Measurements from ENCODE around the gene UGT1A5.

UGT1A5 gene

GRCh38 chr2:233712611-233713261, at the start of gene UGT1A5:
TSS of gene UGT1A5 (plus strand) at chr2:233712907. CDS start at chr2:233712992, 85 bp downstream.
- no peak for DNase-seq (ENCODE audit: low read depth)

DNA sequence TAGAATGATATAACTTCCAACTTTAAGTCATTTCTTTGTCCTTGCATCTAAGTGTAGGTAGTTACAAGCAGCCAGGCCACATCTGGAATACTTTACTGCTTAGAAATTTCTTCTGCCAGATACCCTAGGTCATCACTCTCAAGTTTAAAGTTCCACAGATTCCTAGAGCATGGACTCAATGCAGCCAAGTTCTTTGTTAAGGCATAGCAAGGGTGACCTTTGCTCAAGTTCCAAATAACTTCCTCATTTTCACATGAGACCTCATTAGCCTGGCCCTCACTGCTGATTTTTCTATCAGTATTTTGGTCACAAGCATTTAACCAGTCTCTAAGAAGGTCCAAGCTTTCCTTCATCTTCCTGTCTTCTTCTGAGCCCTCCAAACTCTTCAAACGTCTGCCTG, 48.8 kb upstream of the UGT1A5 start:
- DNase-seq (ENCODE audit: low read depth) = no peak

DNA sequence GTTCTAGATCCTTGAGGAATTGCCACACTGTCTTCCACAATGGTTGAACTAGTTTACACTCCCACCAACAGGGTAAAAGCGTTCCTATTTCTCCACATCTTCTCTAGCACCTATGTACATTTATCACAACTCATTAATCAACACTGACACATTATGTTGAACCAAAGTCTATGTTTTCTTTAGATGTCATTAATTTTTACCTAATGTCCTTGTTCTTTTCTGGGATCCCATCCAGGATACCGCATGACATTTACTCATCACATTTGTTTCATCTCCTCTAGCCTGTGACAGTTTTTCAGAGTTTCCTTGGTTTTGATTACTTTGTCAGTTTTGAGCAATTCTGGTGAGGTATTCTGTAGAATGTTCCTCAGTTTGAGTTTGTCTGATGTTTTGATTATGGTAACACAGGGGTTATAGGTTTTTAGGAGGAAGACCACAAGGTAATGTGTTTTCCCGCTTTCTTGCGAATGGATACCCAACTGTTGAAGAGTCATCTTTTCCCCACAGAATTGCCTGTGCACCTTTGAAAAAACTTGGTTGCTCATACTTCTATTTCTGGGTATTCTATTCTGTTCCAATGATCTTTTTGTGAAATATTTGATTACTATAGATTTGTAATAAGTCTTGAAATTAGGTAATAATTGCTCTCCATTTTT, 44.0 kb upstream of the UGT1A5 start:
- no peak for DNase-seq (ENCODE audit: low read depth)

DNA sequence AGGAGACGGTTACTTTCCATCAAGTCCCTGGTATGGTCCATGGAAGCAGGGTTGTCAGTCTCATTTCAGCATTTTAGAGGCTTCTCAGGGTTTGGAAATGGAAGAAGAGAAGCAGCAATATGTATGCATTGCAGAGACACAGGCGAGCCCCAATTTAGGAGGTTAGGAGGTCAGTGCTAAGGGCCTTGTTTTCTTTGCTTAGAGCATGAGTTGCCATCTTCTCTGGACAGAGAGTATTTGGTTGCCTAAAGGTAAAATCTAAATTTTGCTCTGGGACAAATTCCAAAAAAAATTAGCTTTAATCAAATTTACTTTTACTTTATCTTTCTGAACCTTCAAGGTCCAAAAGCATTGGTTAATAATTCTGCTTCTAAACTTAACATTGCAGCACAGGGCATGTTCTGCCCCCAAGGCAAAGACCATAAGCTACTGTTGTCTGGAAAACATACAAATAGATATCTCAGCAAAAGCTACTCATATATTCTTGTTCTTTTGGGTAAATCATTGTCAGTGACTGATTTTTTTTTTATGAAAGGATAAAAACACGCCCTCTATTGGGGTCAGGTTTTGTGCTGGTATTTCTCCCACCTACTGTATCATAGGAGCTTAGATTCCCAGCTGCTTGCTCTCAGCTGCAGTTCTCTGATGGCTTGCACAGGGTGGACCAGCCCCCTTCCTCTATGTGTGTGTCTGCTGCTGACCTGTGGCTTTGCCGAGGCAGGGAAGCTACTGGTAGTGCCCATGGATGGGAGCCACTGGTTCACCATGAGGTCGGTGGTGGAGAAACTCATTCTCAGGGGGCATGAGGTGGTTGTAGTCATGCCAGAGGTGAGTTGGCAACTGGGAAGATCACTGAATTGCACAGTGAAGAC, 41.2 kb upstream of the UGT1A5 start, which contains the start of gene UGT1A9:
Gene UGT1A9 (plus strand): TSS at position 609 of the 872 bp plus-strand sequence. CDS start 37 bp downstream, at position 646.
- DNase-seq (ENCODE audit: low read depth) = no peak

DNA sequence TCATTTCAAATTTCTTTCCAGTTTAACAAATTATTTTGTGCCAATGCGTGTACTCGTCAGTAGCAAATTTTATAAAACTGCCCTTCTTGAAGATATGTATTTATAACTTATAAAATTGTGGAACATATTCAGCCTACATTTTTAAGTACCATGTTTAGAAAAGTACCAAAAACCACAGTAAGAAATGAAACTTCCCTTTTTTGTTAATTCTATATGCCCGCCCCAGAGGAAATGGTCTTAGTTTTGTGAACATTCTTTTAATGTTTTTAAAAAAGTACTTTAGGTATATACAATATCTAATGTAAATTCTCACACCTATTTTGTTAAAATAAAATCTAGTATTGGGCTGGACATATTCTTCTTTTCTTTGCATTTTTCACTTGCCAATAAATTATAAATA, 39.8 kb upstream of the UGT1A5 start:
- no peak for DNase-seq (ENCODE audit: low read depth)

DNA sequence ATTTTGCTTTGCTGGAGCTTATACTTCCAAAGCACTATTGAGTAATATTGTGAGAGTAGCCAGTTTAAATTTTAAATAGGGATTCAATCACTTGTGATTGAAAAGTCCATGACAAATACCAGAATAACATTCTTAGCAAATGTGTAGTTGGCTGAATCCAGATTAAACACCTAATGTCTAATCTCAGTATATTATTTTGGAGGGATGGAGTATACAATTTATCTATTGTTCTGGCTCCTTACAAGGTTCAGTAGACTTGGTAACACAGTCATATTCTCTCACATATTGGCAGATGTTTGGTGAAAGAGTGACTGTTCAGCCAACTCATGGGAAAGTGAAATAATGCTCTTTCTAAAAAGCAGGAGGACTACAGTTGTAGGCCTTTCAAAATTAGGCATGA, 38.8 kb upstream of the UGT1A5 start:
- no peak for DNase-seq (ENCODE audit: low read depth)

DNA sequence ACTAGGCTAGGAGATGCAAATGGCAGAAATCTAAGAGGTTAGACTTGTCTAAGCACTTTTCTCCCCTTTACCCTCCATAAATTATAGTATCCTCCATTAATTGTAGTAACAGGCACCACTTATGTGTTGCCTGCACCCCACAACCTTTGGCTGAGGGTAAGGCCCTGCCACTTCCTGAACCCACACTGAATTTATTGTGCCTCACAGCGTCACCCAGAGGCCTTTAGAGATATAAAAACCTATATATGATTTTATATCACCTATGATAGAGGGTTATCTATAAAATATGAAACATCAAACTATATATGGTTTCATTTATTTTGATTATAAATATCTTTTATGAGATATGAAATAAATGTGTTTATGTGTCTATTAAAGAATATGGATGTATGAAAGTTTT, 38.4 kb upstream of the UGT1A5 start:
- DNase-seq (ENCODE audit: low read depth) = no peak

GRCh38 chr2:233674995-233675394, 37.7 kb upstream of the UGT1A5 start:
- no peak for DNase-seq (ENCODE audit: low read depth)

GRCh38 chr2:233676046-233676445, 36.7 kb upstream of the UGT1A5 start:
- no peak for DNase-seq (ENCODE audit: low read depth)

- no peak for DNase-seq (ENCODE audit: low read depth)
Measured at GRCh38 chr2:233679196-233679595, 33.5 kb upstream of the UGT1A5 start.

DNA sequence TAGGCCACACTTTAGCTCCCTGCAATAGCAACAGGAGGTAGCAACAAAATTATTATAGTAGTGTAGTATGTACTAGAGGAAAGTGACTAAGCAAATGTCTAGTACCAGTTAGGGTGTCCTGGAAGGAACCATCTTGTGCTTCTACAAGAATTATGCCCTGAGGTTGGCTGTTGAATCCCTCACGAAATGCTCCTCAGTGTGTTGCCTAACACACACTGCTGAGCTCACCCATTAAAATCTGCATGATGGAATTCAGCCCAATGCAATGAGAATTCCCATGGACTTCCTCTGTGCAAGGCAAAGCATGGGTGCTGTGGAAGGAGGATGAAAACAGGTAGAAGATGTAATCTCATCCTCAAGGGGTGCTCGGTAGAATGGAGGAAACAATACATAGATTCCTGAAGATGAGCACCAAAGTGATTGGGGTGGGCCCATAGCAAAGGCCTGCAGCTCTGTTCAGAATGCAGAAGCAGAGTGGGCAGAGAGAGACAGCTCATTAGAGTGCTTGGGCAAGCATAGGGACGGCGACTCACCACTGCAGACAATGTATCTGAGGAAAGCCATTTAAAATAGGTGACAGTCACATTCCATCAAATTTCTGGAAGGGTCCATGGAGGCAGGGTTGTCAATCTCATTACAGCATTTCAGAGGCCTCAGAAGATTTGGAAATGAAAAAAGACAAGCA, 32.2 kb upstream of the UGT1A5 start:
- no peak for DNase-seq (ENCODE audit: low read depth)

- no peak for DNase-seq (ENCODE audit: low read depth)
Measured at GRCh38 chr2:233681521-233682099, 31.1 kb upstream of the UGT1A5 start, which contains the start of gene UGT1A7. TSS of gene UGT1A7 (plus strand) at chr2:233681901. CDS start at chr2:233681938, 37 bp downstream.

GRCh38 chr2:233684640-233685039, 28.1 kb upstream of the UGT1A5 start:
- DNase-seq (ENCODE audit: low read depth) = no peak

- no peak for DNase-seq (ENCODE audit: low read depth)
Measured at GRCh38 chr2:233686928-233687327, 25.8 kb upstream of the UGT1A5 start.

- no peak for DNase-seq (ENCODE audit: low read depth)
Measured at GRCh38 chr2:233688341-233688740, 24.4 kb upstream of the UGT1A5 start.

DNA sequence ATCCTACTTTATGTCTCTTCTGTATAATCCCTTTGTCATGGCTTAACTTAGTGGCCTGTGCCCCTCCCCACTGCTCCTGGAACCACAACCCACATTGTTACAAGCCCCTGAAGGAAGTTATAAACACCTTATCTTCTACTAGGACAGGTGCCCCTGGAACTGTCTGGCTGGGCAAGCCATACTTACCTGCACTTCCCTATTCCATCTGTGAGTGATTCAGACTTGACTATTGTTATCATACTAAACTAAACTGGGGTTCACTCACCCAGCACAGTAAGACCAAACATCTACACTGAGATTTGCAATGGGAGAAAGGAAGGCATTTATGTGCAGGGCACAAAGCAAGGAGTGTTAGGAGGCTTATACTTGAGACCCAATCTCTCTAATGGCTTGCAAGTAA, 23.7 kb upstream of the UGT1A5 start:
- no peak for DNase-seq (ENCODE audit: low read depth)

DNA sequence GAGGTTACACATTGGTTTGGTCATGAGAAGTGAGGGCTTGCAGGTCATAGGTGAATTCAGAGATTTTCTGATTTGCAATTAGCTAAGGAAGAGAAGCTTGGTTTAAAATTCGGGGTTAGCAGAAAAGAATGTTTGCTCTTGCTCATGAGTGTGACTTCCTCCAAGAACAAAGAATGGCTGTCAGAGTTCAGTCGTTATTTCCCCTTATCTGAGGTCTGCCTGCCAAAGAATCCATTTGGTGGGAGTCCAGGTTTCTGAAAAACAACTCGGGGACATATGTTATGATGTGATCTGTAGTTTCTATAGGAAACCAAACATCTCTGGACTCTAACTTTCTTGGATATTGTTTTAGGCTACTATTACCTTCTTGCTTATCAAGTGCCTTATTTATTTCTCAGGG, 23.2 kb upstream of the UGT1A5 start:
- DNase-seq (ENCODE audit: low read depth) = no peak

- DNase-seq (ENCODE audit: low read depth) = no peak
Measured at GRCh38 chr2:233690444-233690843, 22.3 kb upstream of the UGT1A5 start.

DNA sequence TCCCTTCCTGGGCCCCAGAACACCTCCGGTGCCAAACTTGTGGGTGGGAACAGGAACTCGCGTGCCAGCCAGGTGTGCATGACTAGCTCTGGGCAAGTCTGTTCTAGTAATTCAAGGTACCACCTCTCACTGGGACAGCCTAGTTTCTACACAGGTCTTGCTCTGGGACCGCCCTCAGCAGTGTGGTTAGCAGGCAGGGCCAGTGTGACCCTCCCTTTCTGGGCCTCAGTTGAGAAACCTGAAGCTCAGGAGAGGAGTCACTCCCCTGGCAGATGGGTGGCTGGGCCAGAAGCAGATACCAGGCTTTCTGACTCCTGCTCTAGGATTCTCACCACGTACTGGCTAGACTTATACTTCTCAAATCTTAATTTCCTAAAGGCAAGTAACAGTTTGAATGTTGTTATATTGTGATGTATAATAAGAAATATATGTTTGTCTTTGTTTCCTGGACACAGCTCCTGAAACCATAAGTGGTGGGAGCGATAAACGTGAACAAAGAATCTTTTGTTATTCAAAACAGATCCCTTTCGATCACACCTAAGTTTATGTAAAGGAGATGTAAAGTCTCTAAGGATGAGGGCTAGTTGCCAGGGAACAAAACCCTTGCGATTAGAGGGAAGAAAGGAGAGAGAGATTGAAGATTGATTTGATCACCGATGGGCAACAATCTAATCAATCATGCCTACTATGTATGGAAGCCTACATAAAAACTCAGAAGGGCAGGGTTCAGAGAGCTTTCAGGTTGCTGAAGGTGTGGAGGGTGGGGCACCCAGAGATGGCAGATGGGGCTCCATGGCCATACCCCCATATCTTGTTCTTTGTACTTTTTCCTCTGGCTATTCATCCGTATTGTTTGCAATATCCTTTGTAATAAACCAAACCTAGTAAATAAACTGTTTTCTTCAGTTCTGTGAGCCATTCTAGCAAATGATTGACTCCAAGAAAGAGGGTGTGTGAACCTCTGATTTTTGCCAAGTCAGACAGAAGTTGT, 21.0 kb upstream of the UGT1A5 start:
- DNase-seq (ENCODE audit: low read depth) = no peak

- DNase-seq (ENCODE audit: low read depth) = no peak
Measured at GRCh38 chr2:233692648-233693047, 20.1 kb upstream of the UGT1A5 start, which contains the start of gene UGT1A6. TSS of gene UGT1A6 (plus strand) at chr2:233692890. CDS start at chr2:233693005, 115 bp downstream.
